ENCODE data around the gene CDH4.

DNA sequence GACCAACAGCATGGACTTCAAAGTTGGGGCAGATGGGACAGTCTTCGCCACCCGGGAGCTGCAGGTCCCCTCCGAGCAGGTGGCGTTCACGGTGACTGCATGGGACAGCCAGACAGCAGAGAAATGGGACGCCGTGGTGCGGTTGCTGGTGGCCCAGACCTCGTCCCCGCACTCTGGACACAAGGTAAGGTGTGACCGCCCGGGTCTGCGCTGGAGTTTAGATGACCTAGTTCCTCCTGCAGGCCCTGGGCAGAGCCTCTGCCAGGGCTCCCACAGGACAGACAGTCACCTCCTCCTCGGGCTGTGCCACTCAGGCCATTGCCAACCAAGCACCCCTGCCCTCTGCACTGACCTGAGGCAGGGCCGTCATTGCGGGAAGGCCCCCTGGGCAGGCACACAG, 491.5 kb downstream of the CDH4 start:
- TF ChIP-seq, protein P1, sequence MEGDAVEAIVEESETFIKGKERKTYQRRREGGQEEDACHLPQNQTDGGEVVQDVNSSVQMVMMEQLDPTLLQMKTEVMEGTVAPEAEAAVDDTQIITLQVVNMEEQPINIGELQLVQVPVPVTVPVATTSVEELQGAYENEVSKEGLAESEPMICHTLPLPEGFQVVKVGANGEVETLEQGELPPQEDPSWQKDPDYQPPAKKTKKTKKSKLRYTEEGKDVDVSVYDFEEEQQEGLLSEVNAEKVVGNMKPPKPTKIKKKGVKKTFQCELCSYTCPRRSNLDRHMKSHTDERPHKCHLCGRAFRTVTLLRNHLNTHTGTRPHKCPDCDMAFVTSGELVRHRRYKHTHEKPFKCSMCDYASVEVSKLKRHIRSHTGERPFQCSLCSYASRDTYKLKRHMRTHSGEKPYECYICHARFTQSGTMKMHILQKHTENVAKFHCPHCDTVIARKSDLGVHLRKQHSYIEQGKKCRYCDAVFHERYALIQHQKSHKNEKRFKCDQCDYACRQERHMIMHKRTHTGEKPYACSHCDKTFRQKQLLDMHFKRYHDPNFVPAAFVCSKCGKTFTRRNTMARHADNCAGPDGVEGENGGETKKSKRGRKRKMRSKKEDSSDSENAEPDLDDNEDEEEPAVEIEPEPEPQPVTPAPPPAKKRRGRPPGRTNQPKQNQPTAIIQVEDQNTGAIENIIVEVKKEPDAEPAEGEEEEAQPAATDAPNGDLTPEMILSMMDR (IDR thresholded peaks at IDR 0.05) = no peak
- no peak for TF ChIP-seq EZH2 (IDR thresholded peaks at IDR 0.05)
- no peak for TF ChIP-seq EZH2phosphoT487 (IDR thresholded peaks at IDR 0.05)

All from neural progenitor cell (in vitro differentiated cells).